OCI-LY1 (cell line): ENCODE measurements around the gene GUCY1B1.

ENCODE experiments used
- H2AFZ ChIP-seq: fragments of 200-600 bp; sonication (generic), shearing (Covaris generic); 2 replicates; pipeline ENCODE4 v1.6.0; 2014; ENCODE audit warnings: antibody characterized with exemption, mild to moderate bottlenecking, low read length
- H3F3A ChIP-seq: fragments of 200-600 bp; sonication (generic), shearing (Covaris generic); 2 replicates; pipeline ENCODE4 v1.6.0; 2014; ENCODE audit warnings: mild to moderate bottlenecking, antibody characterized with exemption, low read length, moderate library complexity; ENCODE audit not compliant: insufficient read depth
- H3K27ac ChIP-seq: fragments of 200-600 bp; sonication (generic); 2 replicates; pipeline ENCODE4 v1.5.1; 2014; ENCODE audit warnings: low read length, mixed run types, mild to moderate bottlenecking, low read depth; ENCODE audit not compliant: poor library complexity, severe bottlenecking
- H3K27me3 ChIP-seq: fragments of 200-600 bp; sonication (generic); 2 replicates; pipeline ENCODE4 v1.6.0; 2014; ENCODE audit warnings: antibody characterized with exemption, mild to moderate bottlenecking, low read length, moderate library complexity; ENCODE audit not compliant: insufficient read depth
- H3K36me3 ChIP-seq: fragments of 200-600 bp; sonication (generic); 2 replicates; pipeline ENCODE4 v1.6.1; 2014; ENCODE audit warnings: mild to moderate bottlenecking, antibody characterized with exemption, low read length, moderate library complexity, mixed read lengths; ENCODE audit not compliant: insufficient read depth
- H3K4me1 ChIP-seq: fragments of 200-600 bp; sonication (generic); 2 replicates; pipeline ENCODE4 v1.5.1; 2014; ENCODE audit warnings: mild to moderate bottlenecking, low read length, moderate library complexity; ENCODE audit not compliant: insufficient read depth, severe bottlenecking
- H3K4me2 ChIP-seq: fragments of 200-600 bp; sonication (generic), shearing (Covaris generic); 2 replicates; pipeline ENCODE4 v1.6.1; 2014; ENCODE audit warnings: low read length
- H3K4me3 ChIP-seq: fragments of 200-600 bp; sonication (generic); 2 replicates; pipeline ENCODE4 v1.5.1; 2014; ENCODE audit warnings: low read length, low read depth, mild to moderate bottlenecking, mixed read lengths; ENCODE audit not compliant: poor library complexity, severe bottlenecking
- H3K79me2 ChIP-seq: fragments of 200-600 bp; shearing (Covaris generic); 2 replicates; pipeline ENCODE4 v1.6.1; 2016; ENCODE audit warnings: mixed run types, low read length, mixed read lengths; ENCODE audit not compliant: insufficient read depth
- H3K9ac ChIP-seq: fragments of 200-600 bp; sonication (generic), shearing (Covaris generic); 2 replicates; pipeline ENCODE4 v1.6.1; 2014; ENCODE audit warnings: mild to moderate bottlenecking, low read length, mixed read lengths
- H3K9me2 ChIP-seq: fragments of 200-600 bp; sonication (generic), shearing (Covaris generic); 2 replicates; pipeline ENCODE4 v1.6.1; 2014; ENCODE audit warnings: low read depth, mild to moderate bottlenecking, low read length, mixed read lengths
- H3K9me3 ChIP-seq: fragments of 200-600 bp; shearing (Covaris generic); 2 replicates; pipeline ENCODE4 v1.6.1; 2014; ENCODE audit warnings: low read length, mixed read lengths
- H4K20me1 ChIP-seq: fragments of 200-600 bp; sonication (generic), shearing (Covaris generic); 2 replicates; pipeline ENCODE4 v1.6.0; 2016; ENCODE audit warnings: mild to moderate bottlenecking, low read length; ENCODE audit not compliant: insufficient read depth
- CTCF ChIP-seq: fragments of 200-600 bp; sonication (generic), shearing (Covaris generic); IDR thresholded peaks from 2 replicates; pipeline ENCODE4 v1.5.1; 2017; ENCODE audit warnings: mild to moderate bottlenecking, antibody characterized with exemption, low read length, moderate library complexity, mixed read lengths
- EZH2 ChIP-seq: fragments of 200-600 bp; sonication (generic), shearing (Covaris generic); IDR thresholded peaks from 2 replicates; pipeline ENCODE4 v1.8.0; 2017; ENCODE audit warnings: borderline replicate concordance, mixed run types, mild to moderate bottlenecking, antibody characterized with exemption, low read length, moderate library complexity, mixed read lengths

Gene GUCY1B1

GRCh38 chr4:155758481-155759371 lies at the start of gene GUCY1B1:
Gene GUCY1B1, plus strand, starts transcription at chr4:155759021. Its CDS starts 120 bp downstream, at chr4:155759141.
- no peak within 1 kb of the TSS for H3K27ac ChIP-seq
- no peak within 1 kb of the TSS for H3K4me3 ChIP-seq

DNA sequence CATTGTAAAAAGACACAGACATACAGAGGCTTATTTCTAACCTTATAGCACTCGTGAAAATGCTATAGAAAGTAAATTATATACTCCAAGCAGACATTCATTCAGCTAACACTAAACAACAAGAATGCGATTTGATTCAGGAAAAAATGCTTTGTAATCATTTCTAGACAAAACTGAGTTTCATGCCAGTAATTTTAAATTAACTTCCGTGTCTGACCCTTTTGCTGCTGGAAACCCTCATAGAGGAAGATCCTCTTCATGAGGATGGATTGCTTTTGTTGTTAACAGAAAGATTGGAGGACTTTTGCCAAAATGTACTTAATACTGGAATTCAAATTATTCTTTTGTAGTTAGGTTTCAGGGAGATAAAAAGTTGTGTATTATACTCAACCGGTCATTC lies 48.9 kb upstream of the GUCY1B1 start:
- H3K9ac ChIP-seq, result no peak overlapping the region
- H3F3A ChIP-seq, result no peaks in the 10 kb centered on the region
- no peaks in the 10 kb centered on the region for H3K9me2 ChIP-seq
- H3K4me3 ChIP-seq, result no peak overlapping the region
- no peaks in the 10 kb centered on the region for H3K79me2 ChIP-seq
- no peaks in the 10 kb centered on the region for H3K4me1 ChIP-seq
- TF ChIP-seq EZH2 (no peak), CTCF (no peak)
- H3K27me3 ChIP-seq, result no peaks in the 10 kb centered on the region
- no peaks in the 10 kb centered on the region for H3K9me3 ChIP-seq
- H3K4me2 ChIP-seq, result no peak overlapping the region
- H3K27ac ChIP-seq, result no peak overlapping the region
- no peak overlapping the region for H2AFZ ChIP-seq
- no peaks in the 10 kb centered on the region for H3K36me3 ChIP-seq
- H4K20me1 ChIP-seq, result no peaks in the 10 kb centered on the region

More at GRCh38 chr4:155758481-155759371, at the start of gene GUCY1B1:
- no peak within 1 kb of the TSS for H2AFZ ChIP-seq
- H3K9me3 ChIP-seq, result no peaks in the 10 kb centered on the region
- H3K9me2 ChIP-seq, result no peaks in the 10 kb centered on the region
- no peaks in the 10 kb centered on the region for H3K79me2 ChIP-seq
- H3K4me2 ChIP-seq, result no peak within 1 kb of the TSS
- TF ChIP-seq EZH2 (no peak), CTCF (no peak)
- no peaks in the 10 kb centered on the region for H3K4me1 ChIP-seq
- H3K27me3 ChIP-seq, result no peaks in the 10 kb centered on the region
- H3K36me3 ChIP-seq, result no peaks in the 10 kb centered on the region
- H3F3A ChIP-seq, result no peaks in the 10 kb centered on the region
- no peak within 1 kb of the TSS for H3K9ac ChIP-seq
- H4K20me1 ChIP-seq, result no peaks in the 10 kb centered on the region

GRCh38 chr4:155711556-155711955 lies 47.3 kb upstream of the GUCY1B1 start:
- no peak overlapping the region for H3K4me3 ChIP-seq
- H3K4me2 ChIP-seq, result no peak overlapping the region
- H3K9ac ChIP-seq, result no peak overlapping the region
- no peaks in the 10 kb centered on the region for H3F3A ChIP-seq
- no peaks in the 10 kb centered on the region for H3K4me1 ChIP-seq
- no peaks in the 10 kb centered on the region for H4K20me1 ChIP-seq
- H3K27ac ChIP-seq, result no peak overlapping the region
- no peak overlapping the region for H2AFZ ChIP-seq
- no peaks in the 10 kb centered on the region for H3K27me3 ChIP-seq
- TF ChIP-seq EZH2, result no peak
- no peak for TF ChIP-seq CTCF
- no peaks in the 10 kb centered on the region for H3K9me3 ChIP-seq
- H3K9me2 ChIP-seq, result no peaks in the 10 kb centered on the region
- no peaks in the 10 kb centered on the region for H3K36me3 ChIP-seq
- no peaks in the 10 kb centered on the region for H3K79me2 ChIP-seq
